ENCODE measurements around the gene REPS2.

- TF ChIP-seq, protein P1, sequence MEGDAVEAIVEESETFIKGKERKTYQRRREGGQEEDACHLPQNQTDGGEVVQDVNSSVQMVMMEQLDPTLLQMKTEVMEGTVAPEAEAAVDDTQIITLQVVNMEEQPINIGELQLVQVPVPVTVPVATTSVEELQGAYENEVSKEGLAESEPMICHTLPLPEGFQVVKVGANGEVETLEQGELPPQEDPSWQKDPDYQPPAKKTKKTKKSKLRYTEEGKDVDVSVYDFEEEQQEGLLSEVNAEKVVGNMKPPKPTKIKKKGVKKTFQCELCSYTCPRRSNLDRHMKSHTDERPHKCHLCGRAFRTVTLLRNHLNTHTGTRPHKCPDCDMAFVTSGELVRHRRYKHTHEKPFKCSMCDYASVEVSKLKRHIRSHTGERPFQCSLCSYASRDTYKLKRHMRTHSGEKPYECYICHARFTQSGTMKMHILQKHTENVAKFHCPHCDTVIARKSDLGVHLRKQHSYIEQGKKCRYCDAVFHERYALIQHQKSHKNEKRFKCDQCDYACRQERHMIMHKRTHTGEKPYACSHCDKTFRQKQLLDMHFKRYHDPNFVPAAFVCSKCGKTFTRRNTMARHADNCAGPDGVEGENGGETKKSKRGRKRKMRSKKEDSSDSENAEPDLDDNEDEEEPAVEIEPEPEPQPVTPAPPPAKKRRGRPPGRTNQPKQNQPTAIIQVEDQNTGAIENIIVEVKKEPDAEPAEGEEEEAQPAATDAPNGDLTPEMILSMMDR (conservative IDR thresholded peaks at IDR 0.05; ENCODE audit: low read length) = no peak
- TF ChIP-seq EZH2phosphoT487 (IDR thresholded peaks at IDR 0.05; ENCODE audit: borderline replicate concordance, low read depth, low read length) = no peak
These were observed 131.7 kb downstream of the REPS2 start for GRCh38 chrX:17078031-17078720.
